Cardiac muscle cell (in vitro differentiated cells and primary cell): Measurements from ENCODE around the gene ACHE. TPM values are rescaled to one million over a fixed set of nuclear protein-coding genes. Genes with fewer than 3 reads are reported as not detected.
"Not testable (repeated sequence)": the region's sequence is repeated elsewhere in the genome, so short reads cannot be mapped to it uniquely, and the experiment has no call there.

Experiments
- DNase-seq, 2 donors: peaks; one replicate each; pipeline versions ENCODE4 v3.0.0 to v3.0.0-alpha.2; 2010 to 2017; ENCODE audit warnings: low read depth in 1 of 2, low spot score in 1 of 2
- H3K27ac ChIP-seq: fragments of 200-600 bp; sonication (generic); 2 replicates; pipeline ENCODE4 v1.5.1; 2016
- H3K27me3 ChIP-seq: fragments of 200-600 bp; sonication (generic); 2 replicates; pipeline ENCODE4 v1.6.0; 2016; ENCODE audit warnings: control low read depth
- H3K36me3 ChIP-seq: fragments of 200-600 bp; sonication (generic); 2 replicates; pipeline ENCODE4 v1.5.1; 2016; ENCODE audit warnings: control low read depth
- H3K4me1 ChIP-seq: fragments of 200-600 bp; sonication (generic); 2 replicates; pipeline ENCODE4 v1.8.1; 2017; ENCODE audit warnings: low read depth, mild to moderate bottlenecking, mixed run types
- H3K4me3 ChIP-seq: fragments of 200-600 bp; sonication (generic); 2 replicates; pipeline ENCODE4 v1.5.1; 2016; ENCODE audit warnings: mild to moderate bottlenecking
- H3K9me3 ChIP-seq: fragments of 200-600 bp; sonication (generic); 2 replicates; pipeline ENCODE4 v1.5.1; 2017; ENCODE audit warnings: low read depth, mild to moderate bottlenecking, control low read depth
- CTCF ChIP-seq: IDR thresholded peaks from 2 replicates; pipeline ENCODE4 v1.5.1; 2012; ENCODE audit warnings: low read depth, mild to moderate bottlenecking, low read length
- polyA plus RNA-seq: library from polyadenylated mRNA; unstranded; fragments of >200 nt; fragmentation: Nextera tagmentation; extraction: Ambion mirVana; gene quantifications from 2 replicates; pipeline ENCODE4 v1.2.1, GENCODE V29; 2016
- total RNA-seq: library from RNA; depleted of rRNA; stranded (reverse); fragments of >200 nt; gene quantifications from 2 replicates; pipeline ENCODE4 v1.2.3, GENCODE V29; 2016

The ACHE gene
- total RNA-seq (25.6 TPM in 2 replicates), polyA plus RNA-seq (42.0 and 42.7 TPM in 2 replicates)

GRCh38 chr7:100895701-100895955 lies at the start of gene ACHE:
Gene ACHE, minus strand, starts transcription at chr7:100895888. Its CDS starts 1,656 bp downstream, at chr7:100894232.
- Histone ChIP-seq H3K27me3 (peaks cover 25% of the 10 kb centered on the region), H3K4me3 (peak within 1 kb of the TSS; percentile 62), H3K36me3 (no peaks in the 10 kb centered on the region), H3K4me1 (peaks cover 6% of the 10 kb centered on the region), H3K9me3 (no peaks in the 10 kb centered on the region), H3K27ac (no peak within 1 kb of the TSS)
- DNase-seq = peak in 1 of 2 donors; percentile 74
- TF ChIP-seq CTCF = no peak

GRCh38 chr7:100944138-100944537 lies 48.5 kb upstream of the ACHE start:
- Histone ChIP-seq H3K4me3 (no peak overlapping the region), H3K27ac (no peak overlapping the region), H3K9me3 (no peaks in the 10 kb centered on the region), H3K36me3 (no peaks in the 10 kb centered on the region), H3K27me3 (no peaks in the 10 kb centered on the region), H3K4me1 (no peaks in the 10 kb centered on the region)
- no peak for TF ChIP-seq CTCF
- DNase-seq = no peak

GRCh38 chr7:100943693-100944092 lies 48.0 kb upstream of the ACHE start:
- TF ChIP-seq CTCF = no peak
- no peaks in the 10 kb centered on the region for H3K27me3 ChIP-seq
- H3K27ac ChIP-seq = no peak overlapping the region
- H3K9me3 ChIP-seq = no peaks in the 10 kb centered on the region
- no peaks in the 10 kb centered on the region for H3K4me1 ChIP-seq
- no peaks in the 10 kb centered on the region for H3K36me3 ChIP-seq
- no peak overlapping the region for H3K4me3 ChIP-seq
- DNase-seq = no peak

- TF ChIP-seq CTCF = no peak
- H3K36me3 ChIP-seq = no peaks in the 10 kb centered on the region
- no peaks in the 10 kb centered on the region for H3K4me1 ChIP-seq
- H3K4me3 ChIP-seq = no peak overlapping the region
- no peak for DNase-seq
- no peaks in the 10 kb centered on the region for H3K27me3 ChIP-seq
- H3K9me3 ChIP-seq = no peaks in the 10 kb centered on the region
- no peak overlapping the region for H3K27ac ChIP-seq
Observed at GRCh38 chr7:100942045-100942774, 46.5 kb upstream of the ACHE start.

GRCh38 chr7:100936167-100936566 lies 40.5 kb upstream of the ACHE start:
- H3K27me3 ChIP-seq, H3K4me1 ChIP-seq, H3K9me3 ChIP-seq, DNase-seq, H3K27ac ChIP-seq, H3K36me3 ChIP-seq, H3K4me3 ChIP-seq: not testable (repeated sequence)

GRCh38 chr7:100935381-100935780 lies 39.7 kb upstream of the ACHE start:
- not testable (repeated sequence) for H3K4me3 ChIP-seq, H3K27me3 ChIP-seq, DNase-seq

GRCh38 chr7:100933734-100934133 lies 38.0 kb upstream of the ACHE start:
- Histone ChIP-seq H3K9me3 (no peaks in the 10 kb centered on the region), H3K27me3 (no peaks in the 10 kb centered on the region), H3K4me3 (no peak overlapping the region), H3K4me1 (no peaks in the 10 kb centered on the region), H3K36me3 (no peaks in the 10 kb centered on the region), H3K27ac (no peak overlapping the region)
- TF ChIP-seq CTCF = no peak
- no peak for DNase-seq

More at GRCh38 chr7:100935381-100935780, 39.7 kb upstream of the ACHE start:
- H3K36me3 ChIP-seq, H3K9me3 ChIP-seq, H3K27ac ChIP-seq, H3K4me1 ChIP-seq: not testable (repeated sequence)
